Measurements from ENCODE around the gene GPR183. TPM values are rescaled to one million over a fixed set of nuclear protein-coding genes. Genes with fewer than 3 reads are reported as not detected.

Gene GPR183
- total and polyA plus RNA-seq, 12 donors: 0.94 to 15.0 (median 8.3) TPM

- DNase-seq: no peak
- Histone ChIP-seq H3K4me1 (replicated peaks in 1 of 2) (peaks cover 0 to 2% of the 10 kb centered on the region in 2 donors), H3K4me3 (no peak overlapping the region), H3K9me3 (replicated peaks in 1 of 3) (no peaks in the 10 kb centered on the region), H3K36me3 (replicated peaks in 1 of 2) (no peaks in the 10 kb centered on the region), H3K27me3 (no peaks in the 10 kb centered on the region), H3K27ac (no peak overlapping the region)
- WGBS, 4 donors: 91 to 100% (median 97%) methylated on average over 2 of the region's 2 CpGs
- no peak for TF ChIP-seq CTCF (IDR thresholded peaks at IDR 0.05)
- TF ChIP-seq POLR2A (IDR thresholded peaks at IDR 0.05): no peak
- intact Hi-C loops (cut with DNase I): no loop called here
Measured at GRCh38 chr13:99327761-99328160, 20.6 kb upstream of the GPR183 start.

GRCh38 chr13:99327126-99327525 lies 19.9 kb upstream of the GPR183 start:
- H3K36me3 ChIP-seq (replicated peaks in 1 of 2): no peaks in the 10 kb centered on the region
- no peak overlapping the region for H3K4me3 ChIP-seq
- H3K4me1 ChIP-seq (replicated peaks in 1 of 2): peaks cover 5 to 9% of the 10 kb centered on the region in 2 donors
- no peak overlapping the region for H3K27ac ChIP-seq
- WGBS, 4 donors: 91 to 96% (median 93%) methylated on average over 2 of the region's 2 CpGs
- H3K27me3 ChIP-seq: no peaks in the 10 kb centered on the region
- TF ChIP-seq POLR2A (IDR thresholded peaks at IDR 0.05): no peak
- no peak for TF ChIP-seq CTCF (IDR thresholded peaks at IDR 0.05)
- H3K9me3 ChIP-seq (replicated peaks in 1 of 3): no peaks in the 10 kb centered on the region
- intact Hi-C loops (cut with DNase I): no loop called here
- DNase-seq: no peak

- Histone ChIP-seq H3K36me3 (replicated peaks in 1 of 2) (no peaks in the 10 kb centered on the region), H3K4me3 (no peak overlapping the region), H3K4me1 (replicated peaks in 1 of 2) (peaks cover 16 to 20% of the 10 kb centered on the region in 2 donors), H3K27me3 (no peaks in the 10 kb centered on the region), H3K27ac (no peak overlapping the region), H3K9me3 (replicated peaks in 1 of 3) (no peaks in the 10 kb centered on the region)
- TF ChIP-seq CTCF (IDR thresholded peaks at IDR 0.05) (no peak), POLR2A (IDR thresholded peaks at IDR 0.05) (no peak)
- intact Hi-C loops (cut with DNase I): no loop called here
- DNase-seq: no peak
Measured at GRCh38 chr13:99326012-99326411, 18.8 kb upstream of the GPR183 start.

GRCh38 chr13:99323488-99323887 lies 16.3 kb upstream of the GPR183 start:
- no peak overlapping the region for H3K27ac ChIP-seq
- peaks cover 18 to 31% of the 10 kb centered on the region in 2 donors for H3K4me1 ChIP-seq (replicated peaks in 1 of 2)

More at GRCh38 chr13:99323488-99323887, 16.3 kb upstream of the GPR183 start:
- no peak for DNase-seq
- Histone ChIP-seq H3K4me3 (no peak overlapping the region), H3K36me3 (replicated peaks in 1 of 2) (no peaks in the 10 kb centered on the region), H3K9me3 (replicated peaks in 1 of 3) (no peaks in the 10 kb centered on the region), H3K27me3 (no peaks in the 10 kb centered on the region)
- WGBS, 4 donors: 66 to 98% (median 81%) methylated on average over 3 of the region's 3 CpGs
- intact Hi-C loops (cut with DNase I): no loop called here
- TF ChIP-seq POLR2A (IDR thresholded peaks at IDR 0.05): no peak
- TF ChIP-seq CTCF (IDR thresholded peaks at IDR 0.05): no peak

All from adrenal gland (tissue), 12 donors.